Lung (tissue), 12 donors: ENCODE data around the gene HSBP1L1. TPM values are rescaled to one million over a fixed set of nuclear protein-coding genes. Genes with fewer than 3 reads are reported as not detected.

Source experiments
- ATAC-seq: fragments of 200-7000 bp; cut with Tn5 transposase; one replicate; pipeline ENCODE4 v1.9.1; 2020; ENCODE audit warnings: moderate number of reproducible peaks; ENCODE audit not compliant: insufficient read depth, low FRiP score
- DNase-seq, 3 donors: peaks; one replicate each; pipeline ENCODE4 v3.0.0-alpha.2; 2013 to 2017
- H3K27ac ChIP-seq, 2 donors: one replicate each; pipeline ENCODE4 v1.5.1; 2013; ENCODE audit warnings: mild to moderate bottlenecking in 2 of 2, moderate library complexity in 2 of 2, control low read depth in 1 of 2, inconsistent platforms in 1 of 2, low read depth in 1 of 2, low read length in 1 of 2
- H3K27me3 ChIP-seq, 3 donors: one replicate each; pipeline ENCODE4 v1.5.1; 2013; ENCODE audit warnings: low read length in 2 of 3; ENCODE audit not compliant: control insufficient read depth in 3 of 3, insufficient read depth in 3 of 3
- H3K36me3 ChIP-seq, 4 donors: one replicate each; pipeline ENCODE4 v1.5.1; 2013; ENCODE audit warnings: low read length in 4 of 4, mild to moderate bottlenecking in 1 of 4, moderate library complexity in 1 of 4; ENCODE audit not compliant: control insufficient read depth in 4 of 4, insufficient read depth in 4 of 4
- H3K4me1 ChIP-seq, 5 donors: one replicate each; pipeline ENCODE4 v1.5.1; 2013; ENCODE audit warnings: low read length in 5 of 5, mild to moderate bottlenecking in 2 of 5, moderate library complexity in 1 of 5; ENCODE audit not compliant: control insufficient read depth in 5 of 5, insufficient read depth in 5 of 5
- H3K4me3 ChIP-seq: one replicate; pipeline ENCODE4 v1.5.1; 2013; ENCODE audit warnings: mild to moderate bottlenecking, control low read depth, moderate library complexity
- H3K9ac ChIP-seq, 2 donors: one replicate each; pipeline ENCODE4 v1.5.1; 2013; ENCODE audit warnings: low read length in 2 of 2, control low read depth in 1 of 2; ENCODE audit not compliant: insufficient read depth in 1 of 2
- H3K9me3 ChIP-seq, 4 donors: one replicate each; pipeline ENCODE4 v1.5.1; 2013; ENCODE audit warnings: low read length in 3 of 4, mild to moderate bottlenecking in 1 of 4, moderate library complexity in 1 of 4; ENCODE audit not compliant: control insufficient read depth in 4 of 4, insufficient read depth in 3 of 4
- WGBS, 2 donors: extraction: QIAGEN DNeasy Blood & Tissue Kit; methylation state at CpG; one replicate each; pipeline ENCODE4 v1.1.7; 2013; 5-methylcytosine and 5-hydroxymethylcytosine counted together
- polyA plus RNA-seq, 2 donors: library from polyadenylated mRNA; stranded (reverse); fragments of 200-250 nt; gene quantifications; one replicate each; pipeline ENCODE4 v1.2.1, GENCODE V29; 2013
- total RNA-seq, 2 donors: library from RNA; depleted of rRNA in 1 of 2; stranded (reverse); fragments of >200 nt in 1 of 2; gene quantifications; one replicate each; pipeline ENCODE4 v1.2.1, GENCODE V29; 2014 to 2021
- TF ChIP-seq, protein P1 (sequence below): IDR thresholded peaks from 2 replicates; pipeline ENCODE4 v1.5.1; 2012; ENCODE audit warnings: mild to moderate bottlenecking; ENCODE audit errors: control extremely low read depth, extremely low read depth
- donor health status: control.
- donor health status: control.
- donor health status: Bipolar disorder and iron deficiency.
- donor health status: healthy.
- donor health status: DM: yes; HTN: yes; CAD: no.

HSBP1L1 gene
- total and polyA plus RNA-seq, 4 donors: 23.2 to 80.9 (median 34.3) TPM

DNA sequence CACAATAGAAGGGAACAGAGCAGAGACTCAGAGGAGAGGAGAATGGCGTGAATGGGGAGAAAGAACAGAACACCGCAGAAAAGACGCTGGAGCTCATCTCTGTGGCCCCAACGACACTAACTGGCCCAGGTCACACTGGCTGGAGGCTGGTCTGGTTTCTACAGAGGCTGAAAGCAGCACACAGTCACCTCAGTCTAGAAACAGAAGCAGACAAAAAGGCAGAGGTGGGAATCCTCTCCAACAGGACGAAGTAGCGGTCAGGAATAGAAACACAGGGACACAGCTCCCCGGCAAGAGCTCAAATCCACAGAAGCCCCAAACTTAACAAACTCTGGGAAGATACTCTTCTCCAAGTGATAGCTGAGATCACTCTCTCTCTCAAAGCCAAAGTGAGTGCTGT is 22.2 kb upstream of the HSBP1L1 start:
- Histone ChIP-seq H3K9ac (no peak overlapping the region), H3K9me3 (no peaks in the 10 kb centered on the region), H3K4me1 (peaks cover 0 to 11% (median 0%) of the 10 kb centered on the region in 5 donors), H3K27ac (no peak overlapping the region), H3K27me3 (no peaks in the 10 kb centered on the region), H3K36me3 (peaks cover 3 to 39% (median 24%) of the 10 kb centered on the region in 4 donors), H3K4me3 (no peak overlapping the region)
- WGBS, 2 donors: 96 to 97% methylated on average over 7 of the region's 7 CpGs
- ATAC-seq (no peak), DNase-seq (no peak)
- TF ChIP-seq, protein P1, sequence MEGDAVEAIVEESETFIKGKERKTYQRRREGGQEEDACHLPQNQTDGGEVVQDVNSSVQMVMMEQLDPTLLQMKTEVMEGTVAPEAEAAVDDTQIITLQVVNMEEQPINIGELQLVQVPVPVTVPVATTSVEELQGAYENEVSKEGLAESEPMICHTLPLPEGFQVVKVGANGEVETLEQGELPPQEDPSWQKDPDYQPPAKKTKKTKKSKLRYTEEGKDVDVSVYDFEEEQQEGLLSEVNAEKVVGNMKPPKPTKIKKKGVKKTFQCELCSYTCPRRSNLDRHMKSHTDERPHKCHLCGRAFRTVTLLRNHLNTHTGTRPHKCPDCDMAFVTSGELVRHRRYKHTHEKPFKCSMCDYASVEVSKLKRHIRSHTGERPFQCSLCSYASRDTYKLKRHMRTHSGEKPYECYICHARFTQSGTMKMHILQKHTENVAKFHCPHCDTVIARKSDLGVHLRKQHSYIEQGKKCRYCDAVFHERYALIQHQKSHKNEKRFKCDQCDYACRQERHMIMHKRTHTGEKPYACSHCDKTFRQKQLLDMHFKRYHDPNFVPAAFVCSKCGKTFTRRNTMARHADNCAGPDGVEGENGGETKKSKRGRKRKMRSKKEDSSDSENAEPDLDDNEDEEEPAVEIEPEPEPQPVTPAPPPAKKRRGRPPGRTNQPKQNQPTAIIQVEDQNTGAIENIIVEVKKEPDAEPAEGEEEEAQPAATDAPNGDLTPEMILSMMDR: no peak

DNA sequence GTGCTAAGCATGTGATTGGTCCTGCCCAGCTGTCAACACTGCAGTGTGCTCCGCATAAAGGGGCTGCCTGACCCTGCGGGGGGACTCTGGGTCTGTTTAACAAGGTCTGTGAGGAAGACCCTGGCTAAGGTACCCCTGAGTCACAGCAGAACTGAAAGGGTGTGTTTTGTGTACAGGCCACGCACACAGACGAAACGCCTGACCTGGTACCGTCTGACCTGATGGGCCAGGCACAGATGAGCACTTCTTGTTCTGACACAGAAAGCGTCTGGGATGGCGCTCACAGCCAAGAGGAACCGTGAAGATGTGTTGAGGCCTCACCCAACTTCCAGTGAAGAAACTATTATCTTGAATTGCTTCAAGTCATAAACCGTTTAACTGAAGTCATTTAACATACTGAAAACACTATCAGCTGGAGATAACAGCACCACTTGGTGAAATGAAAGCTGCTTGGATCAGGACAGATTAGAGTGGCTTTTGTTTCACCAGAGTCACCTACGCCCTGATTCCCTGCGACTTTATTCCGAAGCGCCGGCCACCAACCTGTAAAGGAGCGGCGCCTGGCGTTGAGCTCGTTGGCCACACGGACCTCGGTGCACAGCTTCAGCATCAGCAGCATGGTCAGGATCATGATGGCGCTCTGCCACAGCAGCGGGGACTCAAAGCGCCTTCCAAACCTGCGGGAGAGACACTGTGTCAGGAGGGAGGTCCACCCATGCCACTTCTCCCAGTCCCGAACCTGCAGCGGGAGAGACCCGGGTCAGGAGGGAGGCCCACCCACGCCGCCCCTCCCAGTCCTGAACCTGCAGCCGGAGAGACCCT is 21.4 kb upstream of the HSBP1L1 start:
- ATAC-seq: no peak
- no peak overlapping the region for H3K27ac ChIP-seq

DNA sequence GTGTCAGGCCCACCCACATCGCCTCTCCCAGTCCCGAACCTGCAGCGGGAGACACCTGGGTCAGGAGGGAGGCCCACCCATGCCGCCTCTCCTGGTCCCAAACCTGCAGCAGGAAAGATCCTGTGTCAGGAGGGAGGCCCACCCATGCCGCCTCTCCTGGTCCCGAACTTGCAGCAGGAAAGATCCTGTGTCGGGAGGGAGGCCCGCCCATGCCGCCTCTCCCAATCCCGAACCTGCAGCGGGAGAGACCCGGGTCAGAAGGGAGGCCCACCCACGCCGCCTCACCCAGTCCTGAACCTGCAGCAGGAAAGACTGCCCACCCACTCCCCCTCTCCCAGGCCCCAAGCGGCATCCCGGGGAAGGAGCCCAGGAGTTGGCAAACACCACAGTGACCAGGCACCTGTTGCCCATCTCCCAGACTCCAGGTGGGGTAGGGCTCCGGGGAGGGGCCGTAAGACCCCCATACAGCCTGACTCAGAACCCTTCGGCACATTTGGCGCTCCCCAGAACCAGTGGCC is 20.8 kb upstream of the HSBP1L1 start:
- no peak overlapping the region for H3K27ac ChIP-seq
- no peak overlapping the region for H3K4me3 ChIP-seq
- peaks cover 0 to 16% (median 0%) of the 10 kb centered on the region in 5 donors for H3K4me1 ChIP-seq
- 95% methylated on average over 20 of the region's 20 CpGs for WGBS, 2 donors
- no peak for ATAC-seq
- TF ChIP-seq, protein P1: no peak
- H3K36me3 ChIP-seq: peaks cover 3 to 36% (median 21%) of the 10 kb centered on the region in 4 donors
- H3K9ac ChIP-seq: no peak overlapping the region
- H3K27me3 ChIP-seq: no peaks in the 10 kb centered on the region
- no peaks in the 10 kb centered on the region for H3K9me3 ChIP-seq
- no peak for DNase-seq

More for the DNA sequence above, 21.4 kb upstream of the HSBP1L1 start:
- Histone ChIP-seq H3K4me3 (no peak overlapping the region), H3K27me3 (no peaks in the 10 kb centered on the region), H3K9ac (no peak overlapping the region), H3K36me3 (peaks cover 3 to 39% (median 20%) of the 10 kb centered on the region in 4 donors), H3K9me3 (no peaks in the 10 kb centered on the region), H3K4me1 (peaks cover 0 to 13% (median 0%) of the 10 kb centered on the region in 5 donors)
- TF ChIP-seq, protein P1: no peak
- WGBS, 2 donors: 93% methylated on average over 30 to 31 of the region's 31 CpGs
- DNase-seq: peak in 1 of 3 donors; percentile 10
